H1 (cell line): ENCODE measurements around the gene SMIM1.

Experiments used
- CEBPB ChIP-seq: IDR thresholded peaks from 2 replicates; pipeline ENCODE4 v1.6.1; 2012; ENCODE audit warnings: low read depth, low read length
- EP300 ChIP-seq, 2 experiments: IDR thresholded peaks; 1 replicate in 1 of 2; 2 replicates in 1 of 2; pipeline ENCODE4 v1.6.1; 2011 to 2012; ENCODE audit warnings: low read depth in 2 of 2, low read length in 2 of 2, mild to moderate bottlenecking in 2 of 2, borderline replicate concordance in 1 of 2, inconsistent platforms in 1 of 2, moderate library complexity in 1 of 2
- EZH2 ChIP-seq: fragments of 200-600 bp; sonication (generic); IDR thresholded peaks from 2 replicates; pipeline ENCODE4 v1.7.1; 2012; ENCODE audit warnings: low read depth, mild to moderate bottlenecking, moderate library complexity, low read length, inconsistent platforms; ENCODE audit not compliant: severe bottlenecking
- GABPA ChIP-seq: IDR thresholded peaks from 2 replicates; pipeline ENCODE4 v1.6.1; 2011; ENCODE audit warnings: mild to moderate bottlenecking, low read length, moderate library complexity, borderline replicate concordance; ENCODE audit not compliant: insufficient read depth
- JUN ChIP-seq: IDR thresholded peaks from 2 replicates; pipeline ENCODE4 v1.6.1; 2011; ENCODE audit warnings: low read depth, mild to moderate bottlenecking, improper control_type of control experiment, low read length
- POLR2A ChIP-seq, 2 experiments: IDR thresholded peaks; 1 replicate in 1 of 2; 2 replicates in 1 of 2; pipeline ENCODE4 v1.6.1; 2011; ENCODE audit warnings: low read depth in 2 of 2, low read length in 2 of 2, mild to moderate bottlenecking in 2 of 2; ENCODE audit errors: control extremely low read depth in 1 of 2
- POLR2AphosphoS5 ChIP-seq: IDR thresholded peaks from 2 replicates; pipeline ENCODE4 v1.6.1; 2011; ENCODE audit warnings: low read depth, low read length
- RAD21 ChIP-seq, 2 experiments: IDR thresholded peaks in 1 of 2; conservative IDR thresholded peaks in 1 of 2; 2 replicates each; pipeline ENCODE4 v1.6.1; 2011; ENCODE audit warnings: low read depth in 2 of 2, low read length in 2 of 2, improper control_type of control experiment in 1 of 2, inconsistent platforms in 1 of 2, mild to moderate bottlenecking in 1 of 2, moderate library complexity in 1 of 2
- SIN3A ChIP-seq, 2 experiments: IDR thresholded peaks in 1 of 2; conservative IDR thresholded peaks in 1 of 2; 2 replicates each; pipeline ENCODE4 v1.6.1; 2011 to 2012; ENCODE audit warnings: low read length in 2 of 2, improper control_type of control experiment in 1 of 2, low read depth in 1 of 2, mild to moderate bottlenecking in 1 of 2
- SP2 ChIP-seq: IDR thresholded peaks from 2 replicates; pipeline ENCODE4 v1.6.1; 2012; ENCODE audit warnings: mild to moderate bottlenecking, low read length, inconsistent platforms
- YY1 ChIP-seq: IDR thresholded peaks from 2 replicates; pipeline ENCODE4 v1.6.1; 2011; ENCODE audit warnings: low read depth, mild to moderate bottlenecking, low read length
- TF ChIP-seq, protein P1 (sequence below), 3 experiments: IDR thresholded peaks; 1 replicate in 2 of 3; 2 replicates in 1 of 3; pipeline versions ENCODE4 v1.5.1 to v1.6.1; 2011; ENCODE audit warnings: low read length in 3 of 3, mild to moderate bottlenecking in 3 of 3, inconsistent platforms in 2 of 3, low read depth in 1 of 3, moderate library complexity in 1 of 3; ENCODE audit not compliant: insufficient read depth in 1 of 3; ENCODE audit errors: control extremely low read depth in 1 of 3

GRCh38 chr1:3778590-3779264, 6.2 kb downstream of the SMIM1 start:
- TF ChIP-seq CEBPB (no peak), EP300 (IDR thresholded peaks at IDR 0.05; ENCODE audit: borderline replicate concordance in 1 of 2, low read depth in 2 of 2, low read length in 2 of 2) (no peak), RAD21 (IDR thresholded peaks at IDR 0.05 in 1 of 2, conservative IDR thresholded peaks at IDR 0.05 in 1 of 2; ENCODE audit: low read depth in 2 of 2, low read length in 2 of 2) (no peak), JUN (no peak), GABPA (no peak), SIN3A (conservative IDR thresholded peaks at IDR 0.05 in 1 of 2, IDR thresholded peaks at IDR 0.05 in 1 of 2; ENCODE audit: low read depth in 1 of 2, low read length in 2 of 2) (no peak), EZH2 (no peak), POLR2AphosphoS5 (peak; percentile 39), SP2 (no peak), POLR2A (IDR thresholded peaks at IDR 0.05; ENCODE audit: control extremely low read depth in 1 of 2, low read depth in 2 of 2, low read length in 2 of 2) (no peak), YY1 (no peak)
- TF ChIP-seq, protein P1, sequence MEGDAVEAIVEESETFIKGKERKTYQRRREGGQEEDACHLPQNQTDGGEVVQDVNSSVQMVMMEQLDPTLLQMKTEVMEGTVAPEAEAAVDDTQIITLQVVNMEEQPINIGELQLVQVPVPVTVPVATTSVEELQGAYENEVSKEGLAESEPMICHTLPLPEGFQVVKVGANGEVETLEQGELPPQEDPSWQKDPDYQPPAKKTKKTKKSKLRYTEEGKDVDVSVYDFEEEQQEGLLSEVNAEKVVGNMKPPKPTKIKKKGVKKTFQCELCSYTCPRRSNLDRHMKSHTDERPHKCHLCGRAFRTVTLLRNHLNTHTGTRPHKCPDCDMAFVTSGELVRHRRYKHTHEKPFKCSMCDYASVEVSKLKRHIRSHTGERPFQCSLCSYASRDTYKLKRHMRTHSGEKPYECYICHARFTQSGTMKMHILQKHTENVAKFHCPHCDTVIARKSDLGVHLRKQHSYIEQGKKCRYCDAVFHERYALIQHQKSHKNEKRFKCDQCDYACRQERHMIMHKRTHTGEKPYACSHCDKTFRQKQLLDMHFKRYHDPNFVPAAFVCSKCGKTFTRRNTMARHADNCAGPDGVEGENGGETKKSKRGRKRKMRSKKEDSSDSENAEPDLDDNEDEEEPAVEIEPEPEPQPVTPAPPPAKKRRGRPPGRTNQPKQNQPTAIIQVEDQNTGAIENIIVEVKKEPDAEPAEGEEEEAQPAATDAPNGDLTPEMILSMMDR (IDR thresholded peaks at IDR 0.05; ENCODE audit: control extremely low read depth in 1 of 3, insufficient read depth in 1 of 3, low read depth in 1 of 3, low read length in 3 of 3): no peak
